HL-60 (cell line): ENCODE data around the gene DBF4B.

ENCODE experiments used
- DNase-seq, 2 experiments: peaks; one replicate each; pipeline ENCODE4 v3.0.0-alpha.2; 2010 to 2020; ENCODE audit warnings: low read depth in 1 of 2, low spot score in 1 of 2
- H3K27ac ChIP-seq: fragments of 250-450 bp; sonication (Bioruptor Pico); replicated peaks from 2 replicates; pipeline ENCODE4 v1.5.1; 2020; ENCODE audit warnings: mild to moderate bottlenecking, moderate library complexity
- H3K27me3 ChIP-seq: fragments of 250-450 bp; sonication (Bioruptor Pico); 2 replicates; pipeline ENCODE4 v1.5.1; 2021; ENCODE audit warnings: mild to moderate bottlenecking, moderate library complexity; ENCODE audit not compliant: insufficient read depth, poor library complexity, severe bottlenecking
- H3K4me3 ChIP-seq: replicated peaks from 2 replicates; pipeline ENCODE4 v1.5.1; 2011; ENCODE audit warnings: mild to moderate bottlenecking, control low read depth, low read length; ENCODE audit not compliant: insufficient read depth
- CTCF ChIP-seq: IDR thresholded peaks from one replicate; pipeline ENCODE4 v1.5.1; 2011; ENCODE audit warnings: low read length, control low read depth, inconsistent platforms; ENCODE audit not compliant: insufficient read depth
- GABPA ChIP-seq: IDR thresholded peaks from 2 replicates; pipeline ENCODE4 v1.6.1; 2012; ENCODE audit warnings: low read depth
- POLR2AphosphoS5 ChIP-seq: IDR thresholded peaks from 2 replicates; pipeline ENCODE4 v1.6.1; 2012; ENCODE audit warnings: low read depth
- REST ChIP-seq: IDR thresholded peaks from 2 replicates; pipeline ENCODE4 v1.6.1; 2012; ENCODE audit warnings: low read depth; ENCODE audit not compliant: insufficient replicate concordance
- SPI1 ChIP-seq: IDR thresholded peaks from 2 replicates; pipeline ENCODE4 v1.6.1; 2012; ENCODE audit warnings: low read depth, mild to moderate bottlenecking, borderline replicate concordance

DBF4B gene

GRCh38 chr17:44759086-44759915 lies 50.8 kb downstream of the DBF4B start:
- Histone ChIP-seq H3K27ac (no peak overlapping the region), H3K27me3 (peaks cover 23% of the 10 kb centered on the region), H3K4me3 (peak overlapping the region; percentile 34)
- TF ChIP-seq GABPA (no peak), CTCF (no peak), POLR2AphosphoS5 (no peak), SPI1 (no peak), REST (no peak)
- no peak for DNase-seq

GRCh38 chr17:44759916-44760243 lies 51.4 kb downstream of the DBF4B start:
- no peak overlapping the region for H3K4me3 ChIP-seq
- H3K27me3 ChIP-seq, result peaks cover 23% of the 10 kb centered on the region
- H3K27ac ChIP-seq, result no peak overlapping the region
- DNase-seq, result no peak
- no peak for TF ChIP-seq GABPA
- TF ChIP-seq POLR2AphosphoS5, result no peak
- no peak for TF ChIP-seq REST
- TF ChIP-seq CTCF, result no peak
- TF ChIP-seq SPI1, result no peak

GRCh38 chr17:44760474-44761308 lies 52.2 kb downstream of the DBF4B start:
- H3K27ac ChIP-seq, result no peak overlapping the region
- no peak overlapping the region for H3K4me3 ChIP-seq
- TF ChIP-seq REST (no peak), CTCF (no peak), POLR2AphosphoS5 (no peak), SPI1 (no peak), GABPA (no peak)
- no peak for DNase-seq
- peaks cover 23% of the 10 kb centered on the region for H3K27me3 ChIP-seq
